ENCODE measurements around the gene GHDC.

DNA sequence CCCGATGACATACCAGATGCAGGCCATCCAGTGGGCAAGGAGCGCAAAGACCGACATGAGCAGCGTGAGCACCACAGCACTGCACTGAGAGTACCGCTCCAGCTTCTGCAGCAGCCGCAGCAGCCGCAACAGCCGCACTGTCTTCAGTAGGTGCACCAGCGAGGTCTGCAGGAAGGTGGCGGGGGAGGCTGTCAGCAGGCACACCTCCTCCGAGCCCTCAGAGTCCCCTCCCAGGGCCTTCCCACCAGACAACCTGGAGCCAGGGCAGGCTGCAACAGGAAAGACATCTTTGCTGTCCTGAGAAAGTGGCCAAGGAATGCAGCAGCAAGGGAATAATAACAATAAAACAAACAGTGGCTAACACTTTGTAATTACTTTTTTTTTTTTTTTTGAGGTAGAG lies 22.5 kb downstream of the GHDC start:
- TF ChIP-seq EZH2 (IDR thresholded peaks at IDR 0.05) (no peak), POLR2AphosphoS5 (IDR thresholded peaks at IDR 0.05; ENCODE audit: borderline replicate concordance, low read depth, low read length) (no peak), FOXP2 (optimal IDR thresholded peaks at IDR 0.05; ENCODE audit: control extremely low read depth, extremely low read length, insufficient read depth) (no peak)

All from SK-N-MC (cell line).